GM23338 (cell line): ENCODE measurements around the gene KMT2C. TPM values are rescaled to one million over a fixed set of nuclear protein-coding genes. Genes with fewer than 3 reads are reported as not detected.

Experiments
- ATAC-seq: fragments of 200-7000 bp; cut with Tn5 transposase; 3 replicates; pipeline ENCODE4 v1.9.1; 2020
- DNase-seq: peaks from one replicate; pipeline ENCODE4 v3.0.0-alpha.2; 2015; ENCODE audit warnings: low spot score
- H2AFZ ChIP-seq: fragments of 200-600 bp; sonication (generic); 2 replicates; pipeline ENCODE4 v1.8.0; 2016; ENCODE audit warnings: antibody characterized with exemption, mild to moderate bottlenecking, moderate library complexity
- H3F3A ChIP-seq: fragments of 200-600 bp; sonication (generic); replicated peaks from 2 replicates; pipeline ENCODE4 v1.8.0; 2017; ENCODE audit warnings: antibody characterized with exemption, mixed run types, low read depth
- H3K27ac ChIP-seq: fragments of 200-600 bp; sonication (generic); 2 replicates; pipeline ENCODE4 v1.6.1; 2016; ENCODE audit warnings: low read depth
- H3K27me3 ChIP-seq: fragments of 200-600 bp; sonication (generic); 2 replicates; pipeline ENCODE4 v1.8.0; 2016; ENCODE audit warnings: mild to moderate bottlenecking, mixed run types, moderate library complexity; ENCODE audit not compliant: insufficient read depth
- H3K36me3 ChIP-seq: fragments of 200-600 bp; sonication (generic); 2 replicates; pipeline ENCODE4 v1.8.0; 2016; ENCODE audit warnings: mild to moderate bottlenecking; ENCODE audit not compliant: insufficient read depth
- H3K4me1 ChIP-seq: fragments of 200-600 bp; sonication (generic); 2 replicates; pipeline ENCODE4 v1.8.0; 2016; ENCODE audit warnings: mild to moderate bottlenecking, moderate library complexity; ENCODE audit not compliant: insufficient read depth
- H3K4me2 ChIP-seq: fragments of 200-600 bp; sonication (generic); 2 replicates; pipeline ENCODE4 v1.7.1; 2017; ENCODE audit warnings: mixed run types
- H3K4me3 ChIP-seq: fragments of 200-600 bp; sonication (generic); 2 replicates; pipeline ENCODE4 v1.6.1; 2016; ENCODE audit warnings: mixed run types
- H3K79me2 ChIP-seq: fragments of 200-600 bp; sonication (generic); replicated peaks from 2 replicates; pipeline ENCODE4 v1.8.0; 2017; ENCODE audit warnings: mild to moderate bottlenecking; ENCODE audit not compliant: insufficient read depth
- H3K9me2 ChIP-seq: fragments of 200-600 bp; sonication (generic); 2 replicates; pipeline ENCODE4 v1.8.0; 2017; ENCODE audit not compliant: insufficient read depth
- H4K20me1 ChIP-seq: fragments of 200-600 bp; sonication (generic); replicated peaks from 2 replicates; pipeline ENCODE4 v1.8.0; 2017; ENCODE audit warnings: mild to moderate bottlenecking; ENCODE audit not compliant: insufficient read depth
- H3K27ac Mint-ChIP-seq: 2 replicates; pipeline ENCODE4 v1.8.0; 2020; ENCODE audit warnings: inconsistent platforms, mild to moderate bottlenecking, moderate library complexity, mixed read lengths
- H3K27me3 Mint-ChIP-seq: 3 replicates; pipeline ENCODE4 v1.8.0; 2022; ENCODE audit warnings: low read depth, mild to moderate bottlenecking, moderate library complexity, mixed read lengths, inconsistent platforms; ENCODE audit not compliant: insufficient read depth, poor library complexity
- H3K36me3 Mint-ChIP-seq: 3 replicates; pipeline ENCODE4 v1.8.0; 2021; ENCODE audit warnings: low read depth, mild to moderate bottlenecking, inconsistent platforms, moderate library complexity, mixed read lengths
- H3K4me1 Mint-ChIP-seq: 3 replicates; pipeline ENCODE4 v1.8.0; 2020; ENCODE audit warnings: mild to moderate bottlenecking, inconsistent platforms, mixed read lengths
- H3K4me3 Mint-ChIP-seq: 3 replicates; pipeline ENCODE4 v1.8.0; 2021; ENCODE audit warnings: moderate library complexity, mild to moderate bottlenecking, inconsistent platforms, mixed read lengths
- H3K9me3 Mint-ChIP-seq: 3 replicates; pipeline ENCODE4 v1.8.0; 2020; ENCODE audit warnings: moderate library complexity, mild to moderate bottlenecking, inconsistent platforms, mixed read lengths
- CREB1 ChIP-seq: fragments of 250-450 bp; sonication (Bioruptor Pico); IDR thresholded peaks from 2 replicates; pipeline ENCODE4 v1.5.0; 2020; ENCODE audit warnings: low read depth, mild to moderate bottlenecking, moderate library complexity
- EZH2 ChIP-seq: fragments of 200-600 bp; sonication (generic); IDR thresholded peaks from one replicate; pipeline ENCODE4 v1.8.0; 2017; ENCODE audit warnings: antibody characterized with exemption, mild to moderate bottlenecking, low read depth; ENCODE audit not compliant: unreplicated experiment
- EZH2phosphoT487 ChIP-seq: fragments of 200-600 bp; sonication (generic); IDR thresholded peaks from one replicate; pipeline ENCODE4 v1.8.1; 2018; ENCODE audit warnings: antibody characterized with exemption; ENCODE audit not compliant: unreplicated experiment
- JUNB ChIP-seq: IDR thresholded peaks from one replicate; pipeline ENCODE4 v1.6.1; 2016; ENCODE audit warnings: antibody characterized with exemption; ENCODE audit not compliant: unreplicated experiment
- POLR2AphosphoS5 ChIP-seq: IDR thresholded peaks from 2 replicates; pipeline ENCODE4 v1.6.1; 2016; ENCODE audit warnings: antibody characterized with exemption, low read depth
- REST ChIP-seq: IDR thresholded peaks from one replicate; pipeline ENCODE4 v1.6.1; 2018; ENCODE audit warnings: antibody characterized with exemption; ENCODE audit not compliant: unreplicated experiment
- STAT1 ChIP-seq: IDR thresholded peaks from one replicate; pipeline ENCODE4 v1.6.1; 2016; ENCODE audit warnings: antibody characterized with exemption; ENCODE audit not compliant: unreplicated experiment
- ZNF114 ChIP-seq: fragments of 250-450 bp; sonication (Bioruptor Pico); IDR thresholded peaks from 2 replicates; pipeline ENCODE4 v1.5.0; 2020; ENCODE audit warnings: mild to moderate bottlenecking, moderate library complexity
- ZNF331 ChIP-seq: fragments of 250-450 bp; sonication (Bioruptor Pico); IDR thresholded peaks from 2 replicates; pipeline ENCODE4 v1.5.0; 2020; ENCODE audit warnings: low read depth, mild to moderate bottlenecking, moderate library complexity
- ZNF462 ChIP-seq: fragments of 250-450 bp; sonication (Bioruptor Pico); IDR thresholded peaks from 2 replicates; pipeline ENCODE4 v1.5.0; 2020; ENCODE audit warnings: mild to moderate bottlenecking, moderate library complexity
- polyA plus RNA-seq: library from polyadenylated mRNA; unstranded; fragments of >200 nt; fragmentation: Nextera tagmentation; extraction: Ambion mirVana; gene quantifications from 2 replicates; pipeline ENCODE4 v1.2.1, GENCODE V29; 2016
- total RNA-seq: library from RNA; depleted of rRNA; stranded (reverse); fragments of >200 nt; shearing (Covaris generic); gene quantifications from 2 replicates; pipeline ENCODE4 v1.2.3, GENCODE V29; 2014
- TF ChIP-seq, protein P1 (sequence below): IDR thresholded peaks from 2 replicates; pipeline ENCODE4 v1.6.1; 2016; ENCODE audit warnings: antibody characterized with exemption

The KMT2C gene
- total and polyA plus RNA-seq, 2 experiments from 2014 or later, result 11.4 to 39.0 TPM

GRCh38 chr7:152093717-152094116 lies 342.1 kb downstream of the KMT2C start:
- Histone ChIP-seq H2AFZ (no peak overlapping the region), H3K4me1 (no peaks in the 10 kb centered on the region), H3K27me3 (no peaks in the 10 kb centered on the region), H3K79me2 (0 out of 2 replicates have a peak, but pooled peaks cover 2% of the 10 kb centered on the region), H3K27ac (no peak overlapping the region), H3K4me2 (no peak overlapping the region), H3K36me3 (peaks cover 3% of the 10 kb centered on the region), H3F3A (no peaks in the 10 kb centered on the region), H3K4me3 (no peak overlapping the region), H3K9me2 (no peaks in the 10 kb centered on the region), H4K20me1 (no peaks in the 10 kb centered on the region; the same call in 1 of the 2 replicates)
- ATAC-seq (no peak), DNase-seq (no peak)
- peaks cover 16% of the 10 kb centered on the region for H3K36me3 Mint-ChIP-seq
- H3K27me3 Mint-ChIP-seq, result peaks cover 6% of the 10 kb centered on the region
- peaks cover 13% of the 10 kb centered on the region for H3K9me3 Mint-ChIP-seq
- no peak overlapping the region for H3K27ac Mint-ChIP-seq
- TF ChIP-seq ZNF114 (CRISPR knock-in tag) (no peak), STAT1 (no peak), ZNF331 (CRISPR knock-in tag) (no peak), CREB1 (CRISPR knock-in tag) (no peak), EZH2 (no peak), EZH2phosphoT487 (no peak), JUNB (no peak), REST (no peak), ZNF462 (CRISPR knock-in tag) (no peak), POLR2AphosphoS5 (no peak)
- TF ChIP-seq, protein P1, sequence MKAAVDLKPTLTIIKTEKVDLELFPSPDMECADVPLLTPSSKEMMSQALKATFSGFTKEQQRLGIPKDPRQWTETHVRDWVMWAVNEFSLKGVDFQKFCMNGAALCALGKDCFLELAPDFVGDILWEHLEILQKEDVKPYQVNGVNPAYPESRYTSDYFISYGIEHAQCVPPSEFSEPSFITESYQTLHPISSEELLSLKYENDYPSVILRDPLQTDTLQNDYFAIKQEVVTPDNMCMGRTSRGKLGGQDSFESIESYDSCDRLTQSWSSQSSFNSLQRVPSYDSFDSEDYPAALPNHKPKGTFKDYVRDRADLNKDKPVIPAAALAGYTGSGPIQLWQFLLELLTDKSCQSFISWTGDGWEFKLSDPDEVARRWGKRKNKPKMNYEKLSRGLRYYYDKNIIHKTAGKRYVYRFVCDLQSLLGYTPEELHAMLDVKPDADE, result no peak
- no peaks in the 10 kb centered on the region; the same call in 2 of the 3 replicates for H3K4me1 Mint-ChIP-seq
- H3K4me3 Mint-ChIP-seq, result no peak overlapping the region
